Measurements from ENCODE around the gene TRPC4.

DNA sequence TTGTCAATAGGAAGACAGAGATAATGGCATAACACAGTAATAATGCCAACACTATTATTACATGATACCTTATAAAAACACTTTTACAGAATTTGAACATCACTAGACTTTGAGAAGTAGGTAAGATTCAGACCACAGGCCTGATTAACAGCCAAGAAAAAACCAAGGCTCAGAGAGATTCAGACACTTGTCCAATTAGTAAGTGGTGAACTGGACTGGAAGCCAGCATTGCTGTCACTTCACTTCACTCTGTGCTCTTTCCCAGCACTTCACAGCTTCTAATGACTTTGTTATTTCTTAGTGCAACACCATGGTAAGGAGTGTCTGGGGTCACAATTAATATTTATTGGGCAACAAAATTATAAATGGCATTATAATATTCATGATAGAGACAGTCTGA, 91.9 kb downstream of the TRPC4 start:
- TF ChIP-seq EP300 (IDR thresholded peaks at IDR 0.05) (no peak), CTCF (IDR thresholded peaks at IDR 0.05) (no peak)
